Right atrium auricular region (tissue), 2 donors: ENCODE results near the gene FERMT1. TPM values are rescaled to one million over a fixed set of nuclear protein-coding genes. Genes with fewer than 3 reads are reported as not detected.

Experiments used
- DNase-seq: peaks from one replicate; pipeline ENCODE4 v3.0.0-alpha.2; 2019; ENCODE audit warnings: low spot score
- H3K27ac ChIP-seq, 2 donors: fragments of 200-600 bp; sonication (generic); 1 replicate in 1 of 2; 2 replicates in 1 of 2; pipeline ENCODE4 v1.5.1; 2016 to 2019
- H3K27me3 ChIP-seq, 2 donors: fragments of 200-600 bp; sonication (generic); one replicate each; pipeline versions ENCODE4 v1.5.1 to v1.6.0; 2017 to 2019
- H3K36me3 ChIP-seq: fragments of 200-600 bp; sonication (generic); one replicate; pipeline ENCODE4 v1.5.1; 2016
- H3K4me1 ChIP-seq, 2 donors: fragments of 200-600 bp; sonication (generic); one replicate each; pipeline versions ENCODE4 v1.5.1 to v1.6.0; 2017 to 2019
- H3K4me3 ChIP-seq, 2 donors: fragments of 200-600 bp; sonication (generic); 1 replicate in 1 of 2; 2 replicates in 1 of 2; pipeline ENCODE4 v1.5.1; 2017 to 2019; ENCODE audit warnings: mild to moderate bottlenecking in 1 of 2, moderate library complexity in 1 of 2
- H3K9me3 ChIP-seq, 2 donors: fragments of 200-600 bp; sonication (generic); one replicate each; pipeline ENCODE4 v1.5.1; 2019
- CTCF ChIP-seq, 2 donors: fragments of 200-600 bp; sonication (generic); IDR thresholded peaks; one replicate each; pipeline ENCODE4 v1.5.1; 2019; ENCODE audit warnings: antibody characterized with exemption in 2 of 2
- total RNA-seq, 2 donors: library from RNA; depleted of rRNA; stranded (reverse); fragments of >200 nt; gene quantifications; one replicate each; pipeline ENCODE4 v1.1.0, GENCODE V29; 2016

Gene FERMT1
- total RNA-seq, 2 donors from 2014 or later, result 0.67 to 1.5 TPM

- DNase-seq, result no peak
Observed at GRCh38 chr20:6101346-6101745, 21.5 kb downstream of the FERMT1 start.

GRCh38 chr20:6100246-6100645, 22.6 kb downstream of the FERMT1 start:
- H3K27me3 ChIP-seq, result no peaks in the 10 kb centered on the region
- TF ChIP-seq CTCF (IDR thresholded peaks at IDR 0.05), result no peak
- no peaks in the 10 kb centered on the region for H3K9me3 ChIP-seq
- no peaks in the 10 kb centered on the region for H3K4me1 ChIP-seq
- H3K4me3 ChIP-seq, result no peak overlapping the region
- H3K27ac ChIP-seq, result no peak overlapping the region
- no peaks in the 10 kb centered on the region for H3K36me3 ChIP-seq
- DNase-seq, result no peak

More at GRCh38 chr20:6101346-6101745, 21.5 kb downstream of the FERMT1 start:
- Histone ChIP-seq H3K4me1 (no peaks in the 10 kb centered on the region), H3K27me3 (no peaks in the 10 kb centered on the region), H3K4me3 (no peak overlapping the region), H3K36me3 (no peaks in the 10 kb centered on the region), H3K27ac (no peak overlapping the region), H3K9me3 (no peaks in the 10 kb centered on the region)
- no peak for TF ChIP-seq CTCF (IDR thresholded peaks at IDR 0.05)

- Histone ChIP-seq H3K36me3 (no peaks in the 10 kb centered on the region), H3K27ac (no peak overlapping the region), H3K9me3 (no peaks in the 10 kb centered on the region), H3K4me3 (no peak overlapping the region), H3K27me3 (no peaks in the 10 kb centered on the region), H3K4me1 (no peaks in the 10 kb centered on the region)
- TF ChIP-seq CTCF (IDR thresholded peaks at IDR 0.05), result no peak
- DNase-seq, result no peak
Observed at GRCh38 chr20:6099819-6100218, 23.0 kb downstream of the FERMT1 start.

- DNase-seq, result no peak
- Histone ChIP-seq H3K27ac (no peak overlapping the region), H3K4me1 (no peaks in the 10 kb centered on the region), H3K27me3 (no peaks in the 10 kb centered on the region), H3K36me3 (no peaks in the 10 kb centered on the region), H3K4me3 (no peak overlapping the region), H3K9me3 (no peaks in the 10 kb centered on the region)
- TF ChIP-seq CTCF (IDR thresholded peaks at IDR 0.05), result no peak
Observed at GRCh38 chr20:6095409-6095808, 27.4 kb downstream of the FERMT1 start.

GRCh38 chr20:6094565-6094964, 28.3 kb downstream of the FERMT1 start:
- no peaks in the 10 kb centered on the region for H3K4me1 ChIP-seq
- DNase-seq, result no peak
- H3K9me3 ChIP-seq, result no peaks in the 10 kb centered on the region
- H3K4me3 ChIP-seq, result no peak overlapping the region
- no peaks in the 10 kb centered on the region for H3K27me3 ChIP-seq
- no peak overlapping the region for H3K27ac ChIP-seq
- no peak for TF ChIP-seq CTCF (IDR thresholded peaks at IDR 0.05)
- H3K36me3 ChIP-seq, result no peaks in the 10 kb centered on the region

- Histone ChIP-seq H3K36me3 (no peaks in the 10 kb centered on the region), H3K4me1 (no peaks in the 10 kb centered on the region), H3K9me3 (no peaks in the 10 kb centered on the region), H3K4me3 (no peak overlapping the region), H3K27ac (no peak overlapping the region), H3K27me3 (no peaks in the 10 kb centered on the region)
- no peak for DNase-seq
- no peak for TF ChIP-seq CTCF (IDR thresholded peaks at IDR 0.05)
Observed at GRCh38 chr20:6094063-6094462, 28.8 kb downstream of the FERMT1 start.
